ENCODE data around the gene FAM168A. TPM values are rescaled to one million over a fixed set of nuclear protein-coding genes. Genes with fewer than 3 reads are reported as not detected.

Gene FAM168A
- total and polyA plus RNA-seq, 2 of the 8 experiments (the other 6 are each of a cell fraction or from before 2014, with no cell fraction given): 17.1 to 21.6 TPM

GRCh38 chr11:73382747-73383146 lies 215.2 kb downstream of the FAM168A start (continued):
- TF ChIP-seq CHD7 (IDR thresholded peaks at IDR 0.05; ENCODE audit: insufficient replicate concordance, low read length): no peak

All from H1 (cell line).